GM12878 (cell line): ENCODE data around the gene BCAR3. TPM values are rescaled to one million over a fixed set of nuclear protein-coding genes. Genes with fewer than 3 reads are reported as not detected.

Experiments
- ATAC-seq: fragments of 200-7000 bp; cut with Tn5 transposase; 3 replicates; pipeline ENCODE4 v1.9.1; 2020; ENCODE audit warnings: mild to moderate bottlenecking, moderate library complexity
- BruUV-seq: library from RNA; stranded (reverse); fragments of 400-500 nt; replicated peaks from 2 replicates; lab custom pipeline; 2021; lab: Mats Ljungman, UMichigan
- CTCF ChIA-PET: fragments of 300-600 bp; sonication (Branson Sonifier 250); formaldehyde crosslinking; extraction: SDS; loops from one replicate; lab custom pipeline; 2021; ENCODE audit warnings: inconsistent platforms; lab: Yijun Ruan, JAX
- POLR2A ChIA-PET: fragments of 350-600 bp; formaldehyde crosslinking; extraction: SDS; loops from one replicate; lab custom pipeline; 2021; ENCODE audit warnings: inconsistent platforms; lab: Charles Lee
- RAD21 ChIA-PET: fragments of 300-600 bp; sonication (Branson Sonifier 250); formaldehyde crosslinking; loops from one replicate; lab custom pipeline; 2023; ENCODE audit warnings: antibody characterized with exemption; ENCODE audit not compliant: unreplicated experiment; lab: Charles Lee
- SMC1A ChIA-PET: fragments of 300-600 bp; sonication (Branson Sonifier 250); formaldehyde crosslinking; loops from one replicate; lab custom pipeline; 2023; ENCODE audit not compliant: unreplicated experiment, uncharacterized antibody; lab: Charles Lee
- DNase-seq: peaks from one replicate; pipeline ENCODE4 v3.0.0-alpha.2; 2011; ENCODE audit warnings: low read depth, low spot score
- FAIRE-seq: peaks from 3 replicates; lab custom pipeline; 2011; peaks lifted over from hg19 to GRCh38; lab: Jason Lieb, UNC
- H2AFZ ChIP-seq: 2 replicates; pipeline ENCODE4 v1.6.0; 2011; ENCODE audit warnings: low read depth, low read length, control low read depth; ENCODE audit not compliant: control insufficient read depth
- H3K27ac ChIP-seq: 2 replicates; pipeline ENCODE4 v1.5.1; 2011; ENCODE audit warnings: control low read depth; ENCODE audit not compliant: control insufficient read depth, insufficient read depth
- H3K27me3 ChIP-seq, 2 experiments: replicated peaks in 1 of 2; 2 replicates each; pipeline versions ENCODE4 v1.6.0 to v1.6.1; 2011; ENCODE audit warnings: low read length in 1 of 2; ENCODE audit not compliant: control insufficient read depth in 2 of 2, insufficient read depth in 2 of 2
- H3K36me3 ChIP-seq, 2 experiments: 2 replicates each; pipeline ENCODE4 v1.5.1; 2011; ENCODE audit warnings: low read length in 1 of 2; ENCODE audit not compliant: control insufficient read depth in 2 of 2, insufficient read depth in 2 of 2
- H3K4me1 ChIP-seq: 2 replicates; pipeline ENCODE4 v1.6.1; 2011; ENCODE audit warnings: mild to moderate bottlenecking, low read length, moderate library complexity, mixed read lengths; ENCODE audit not compliant: control insufficient read depth, insufficient read depth
- H3K4me2 ChIP-seq: 2 replicates; pipeline ENCODE4 v1.6.0; 2011; ENCODE audit warnings: control low read depth; ENCODE audit not compliant: control insufficient read depth, insufficient read depth
- H3K4me3 ChIP-seq: fragments of 200-600 bp; sonication (generic); 2 replicates; pipeline ENCODE4 v1.5.1; 2016
- H3K79me2 ChIP-seq: 2 replicates; pipeline ENCODE4 v1.6.0; 2011; ENCODE audit warnings: low read length; ENCODE audit not compliant: control insufficient read depth, insufficient read depth
- H3K9ac ChIP-seq: 2 replicates; pipeline ENCODE4 v1.8.0; 2011; ENCODE audit warnings: low read length, control low read depth, mixed read lengths; ENCODE audit not compliant: control insufficient read depth, insufficient read depth
- H3K9me3 ChIP-seq: replicated peaks from 3 replicates; pipeline ENCODE4 v1.5.1; 2011; ENCODE audit warnings: mild to moderate bottlenecking, low read length; ENCODE audit not compliant: control insufficient read depth, insufficient read depth
- H4K20me1 ChIP-seq: 2 replicates; pipeline ENCODE4 v1.6.0; 2011; ENCODE audit not compliant: control insufficient read depth, insufficient read depth
- DPF2 ChIP-seq: fragments of 450-650 bp; IDR thresholded peaks from 2 replicates; pipeline ENCODE4 v1.6.1; 2017; ENCODE audit warnings: mild to moderate bottlenecking
- HDAC6 ChIP-seq: fragments of 200-600 bp; sonication (generic); IDR thresholded peaks from one replicate; pipeline ENCODE4 v1.8.0; 2017; ENCODE audit warnings: antibody characterized with exemption; ENCODE audit not compliant: unreplicated experiment
- KDM1A ChIP-seq: fragments of 200-600 bp; sonication (generic); IDR thresholded peaks from 2 replicates; pipeline ENCODE4 v1.6.1; 2016; ENCODE audit warnings: borderline replicate concordance
- SMC3 ChIP-seq: IDR thresholded peaks from 2 replicates; pipeline ENCODE4 v1.6.1; 2011; ENCODE audit warnings: low read length, improper control_type of control experiment, borderline replicate concordance
- TARDBP ChIP-seq: IDR thresholded peaks from 2 replicates; pipeline ENCODE4 v1.6.1; 2016; ENCODE audit warnings: borderline replicate concordance
- YY1 ChIP-seq: IDR thresholded peaks from 2 replicates; pipeline ENCODE4 v1.6.1; 2011; ENCODE audit warnings: low read depth, mild to moderate bottlenecking, low read length
- WGBS: methylation state at CpG from one replicate; pipeline ENCODE4 v1.1.6; 2016; ENCODE audit warnings: low lambda C conversion rate; ENCODE audit not compliant: insufficient replicate concordance, insufficient coverage; ENCODE audit errors: missing lambda C conversion rate; 5-methylcytosine and 5-hydroxymethylcytosine counted together
- in situ Hi-C: fragments of 300-500 bp; cut with MboI; formaldehyde crosslinking; loops from 9 replicates; pipeline ENCODE4 v1.14.3; 2018; ENCODE audit warnings: mixed read lengths
- intact Hi-C: fragments of 100-400 bp; cut with micrococcal nuclease; formaldehyde crosslinking; loops from one replicate; pipeline ENCODE4 v1.14.2; 2022; ENCODE audit not compliant: unreplicated experiment
- polyA plus RNA-seq, 11 experiments: library from polyadenylated mRNA; depleted of rRNA in 4 of 11; unstranded in 6 of 11; stranded (reverse) in 5 of 11; fragments of >200 nt; fragmentation: Nextera tagmentation in 4 of 11; fragmentation: Illumina TruSeq in 1 of 11; extraction: Ambion mirVana in 4 of 11; extraction: Trizol in 1 of 11; gene quantifications; 1 replicate in 1 of 11; 2 replicates in 10 of 11; pipeline versions ENCODE4 v1.2.1 to v1.2.3, GENCODE V29; 2011 to 2016; ENCODE audit warnings: inconsistent platforms in 2 of 11, missing spikeins in 2 of 11, low read depth in 1 of 11
- total RNA-seq, 4 experiments: library from RNA; depleted of rRNA in 3 of 4; stranded (reverse); fragments of >200 nt in 3 of 4; fragmentation: Illumina TruSeq in 1 of 4; extraction: Trizol in 1 of 4; gene quantifications; 2 replicates each; pipeline versions ENCODE4 v1.2.1 to v1.2.3, GENCODE V29; 2013 to 2021

The BCAR3 gene
- total and polyA plus RNA-seq, 10 of the 15 experiments (the other 5 are each of a cell fraction or from before 2014, with no cell fraction given): 1.3 to 6.6 (median 1.8) TPM

GRCh38 chr1:93598396-93598795 lies 83.2 kb downstream of the BCAR3 start (continued):
- no peak for TF ChIP-seq SMC3

DNA sequence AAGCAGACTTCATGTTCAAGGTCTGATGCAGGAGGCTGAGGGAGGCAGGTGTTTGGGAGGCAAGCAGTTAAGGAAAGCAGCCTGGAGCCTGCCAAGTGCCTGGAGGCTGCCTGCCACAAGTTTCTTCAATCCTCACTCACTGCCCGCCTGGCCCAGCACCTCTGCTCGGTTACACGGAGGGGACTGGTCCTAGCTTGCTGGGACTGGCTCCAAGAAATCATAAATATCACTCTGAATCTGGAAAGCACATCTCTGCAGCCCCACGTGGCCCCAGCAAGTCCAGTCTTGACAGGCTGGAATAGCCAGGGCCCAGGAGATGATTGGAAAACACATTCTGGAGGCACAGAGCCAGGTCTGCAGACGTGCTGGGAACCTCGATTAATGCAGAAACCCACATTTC lies 83.9 kb downstream of the BCAR3 start:
- no peaks in the 10 kb centered on the region for H3K79me2 ChIP-seq
- no peak for FAIRE-seq
- no peaks in the 10 kb centered on the region for H3K9me3 ChIP-seq
- intact Hi-C loops (no loop called here), in situ Hi-C loops (no loop called here)
- H3K4me3 ChIP-seq: no peak overlapping the region
- H3K36me3 ChIP-seq: no peaks in the 10 kb centered on the region
- H3K4me1 ChIP-seq: no peaks in the 10 kb centered on the region
- WGBS: 62% methylated on average over 6 of the region's 6 CpGs
- no peak for TF ChIP-seq KDM1A
- TF ChIP-seq HDAC6: no peak
- TF ChIP-seq YY1: no peak
- no peak for TF ChIP-seq TARDBP
- no peak for TF ChIP-seq DPF2
- SMC1A ChIA-PET: no interaction called here
- peaks cover 0 to 2% of the 10 kb centered on the region in 2 experiments; a peak in 2 of 4 replicates for H3K27me3 ChIP-seq
- H4K20me1 ChIP-seq: peaks cover 8% of the 10 kb centered on the region
- DNase-seq: no peak
- no peak overlapping the region for H3K9ac ChIP-seq
- BruUV-seq: no TSS peak
- no peak overlapping the region for H3K27ac ChIP-seq
- ATAC-seq: no peak
- H3K4me2 ChIP-seq: no peak overlapping the region
- H2AFZ ChIP-seq: no peak overlapping the region
- CTCF ChIA-PET: interaction anchor here (1.2 to 2.1 kb wide), 2 partner anchors 16 to 21 kb away, joined by 3 to 6 read pairs; no protein-coding TSS in a partner anchor
- POLR2A ChIA-PET: no interaction called here
- RAD21 ChIA-PET: no interaction called here
